Measurements from ENCODE around the gene AGBL5.
"Not testable (repeated sequence)": the region's sequence is repeated elsewhere in the genome, so short reads cannot be mapped to it uniquely, and the experiment has no call there.

The AGBL5 gene

DNA sequence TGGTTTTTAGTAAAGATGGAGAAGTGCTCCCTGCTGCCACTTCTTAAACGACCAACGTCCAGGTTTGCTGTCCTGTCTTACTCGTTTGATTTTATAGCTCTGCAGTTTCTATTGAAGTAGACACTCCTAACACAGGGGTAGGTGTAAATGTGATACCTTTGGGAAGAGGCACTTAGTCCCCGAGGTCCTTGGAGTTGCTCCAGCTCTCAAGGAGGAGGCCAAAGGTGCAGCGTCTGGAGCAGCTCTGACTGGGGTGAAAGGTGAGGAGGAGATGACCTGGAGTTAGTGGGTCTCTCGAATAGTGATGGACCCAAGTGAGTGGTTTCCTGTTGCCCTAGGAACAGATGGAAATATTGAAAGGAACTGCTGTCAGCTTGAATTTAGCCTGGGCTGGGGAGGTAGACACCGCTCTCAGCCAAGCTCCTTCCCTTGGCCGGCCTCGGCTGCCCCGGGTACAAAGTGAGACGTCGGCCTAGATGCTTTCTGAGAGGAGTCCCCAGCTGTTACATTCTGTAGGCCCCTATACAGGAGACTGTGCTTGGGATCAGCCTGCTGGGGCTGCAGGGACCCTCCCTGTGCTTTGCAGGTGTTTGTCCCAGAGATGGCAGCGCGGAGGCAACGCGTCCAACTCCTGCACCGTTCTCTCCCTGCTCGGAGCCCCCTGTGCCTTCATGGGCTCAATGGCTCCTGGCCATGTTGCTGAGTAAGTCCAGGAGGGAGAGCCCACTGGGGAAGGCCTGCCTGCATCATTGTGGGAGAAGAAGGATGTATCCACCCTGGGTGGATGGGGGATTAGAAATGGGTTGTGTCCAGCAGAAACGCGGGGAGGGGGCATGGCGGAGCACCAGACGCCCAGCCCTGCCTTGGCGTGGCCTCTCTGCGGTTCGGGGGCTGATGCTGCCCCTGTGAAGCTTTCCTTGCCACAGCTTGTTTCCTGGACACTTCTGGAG is 40.6 kb downstream of the AGBL5 start:
- no peak for DNase-seq (ENCODE audit: low read depth)

DNA sequence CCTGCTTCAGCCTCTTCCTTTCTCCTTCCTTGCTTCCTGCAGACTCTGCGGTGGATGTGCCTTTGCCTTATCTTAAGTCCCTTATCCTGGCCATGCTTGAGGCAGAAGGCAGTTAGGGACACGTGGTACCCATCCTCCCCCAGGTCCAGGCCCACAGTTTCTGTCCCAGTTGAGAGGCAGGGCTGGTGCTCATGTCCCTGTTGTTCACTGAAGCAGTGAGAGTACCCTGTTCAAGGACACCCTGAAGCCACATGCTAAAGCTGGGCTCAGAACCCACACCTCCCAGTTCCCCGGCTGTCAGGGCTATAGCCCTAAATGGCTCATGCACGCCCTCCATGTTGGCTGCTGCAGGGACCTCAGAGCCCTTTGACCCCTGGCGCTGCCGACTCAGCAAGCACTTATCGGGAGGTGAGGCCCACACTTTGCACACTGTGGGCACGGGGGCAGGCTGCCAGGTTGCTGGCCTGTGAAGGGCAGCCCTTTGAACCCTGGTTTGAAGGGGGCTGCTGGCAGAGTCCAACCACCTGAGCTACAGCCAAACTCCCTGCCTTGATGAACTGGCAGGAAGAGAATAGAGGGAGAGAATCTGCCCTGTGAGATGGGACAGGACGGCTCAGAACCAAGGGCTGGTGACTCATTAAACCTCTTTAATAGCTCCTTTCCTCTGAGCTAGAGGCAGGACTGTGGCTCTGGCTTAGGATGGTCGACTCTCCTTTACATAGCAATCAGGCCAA is 41.4 kb downstream of the AGBL5 start:
- DNase-seq (ENCODE audit: low read depth), result peak; percentile 52

DNA sequence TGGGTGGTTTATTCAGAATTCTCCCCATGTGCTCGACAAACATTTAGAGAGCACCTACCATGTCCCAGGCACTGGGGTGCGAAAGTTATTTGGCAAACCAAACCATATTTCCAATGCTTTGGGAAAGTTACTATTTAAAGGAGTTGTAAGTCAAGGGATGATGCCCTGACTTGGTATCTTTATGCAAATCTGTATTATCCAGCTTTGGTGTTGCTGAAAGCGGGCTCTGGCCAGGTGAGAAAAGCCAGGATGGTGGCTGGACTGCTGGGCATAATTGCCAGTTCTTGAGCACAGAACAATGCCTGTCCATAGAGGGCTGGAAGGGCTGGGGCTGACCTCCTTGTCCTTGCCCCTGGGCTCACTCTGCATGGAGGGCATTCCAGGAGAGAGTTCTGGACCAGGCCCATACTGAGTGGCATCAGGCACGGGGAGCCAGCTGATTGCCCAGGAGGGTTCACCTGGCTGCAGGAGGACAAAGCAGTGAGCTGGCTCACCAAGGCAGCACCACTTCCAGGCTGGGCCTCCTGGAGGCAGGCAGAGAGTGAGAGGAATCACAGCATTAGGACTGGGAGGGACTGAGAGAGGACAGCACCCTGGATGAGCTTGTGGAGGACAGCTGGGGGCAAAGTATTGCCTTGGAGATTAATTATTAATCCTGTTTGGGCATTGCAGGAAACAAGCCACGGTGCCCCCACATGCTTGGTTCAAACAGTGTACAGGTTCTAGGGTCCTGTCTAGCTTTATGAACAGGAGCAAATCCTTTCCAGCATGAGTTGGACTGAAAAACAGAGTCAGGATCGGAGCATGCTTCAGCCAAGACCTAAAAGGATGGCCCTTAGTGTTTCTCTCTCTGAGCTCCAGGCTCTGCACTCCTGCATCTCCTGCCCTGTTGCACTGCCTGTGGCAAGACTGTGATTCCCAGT is 42.2 kb downstream of the AGBL5 start:
- no peak for DNase-seq (ENCODE audit: low read depth)

DNA sequence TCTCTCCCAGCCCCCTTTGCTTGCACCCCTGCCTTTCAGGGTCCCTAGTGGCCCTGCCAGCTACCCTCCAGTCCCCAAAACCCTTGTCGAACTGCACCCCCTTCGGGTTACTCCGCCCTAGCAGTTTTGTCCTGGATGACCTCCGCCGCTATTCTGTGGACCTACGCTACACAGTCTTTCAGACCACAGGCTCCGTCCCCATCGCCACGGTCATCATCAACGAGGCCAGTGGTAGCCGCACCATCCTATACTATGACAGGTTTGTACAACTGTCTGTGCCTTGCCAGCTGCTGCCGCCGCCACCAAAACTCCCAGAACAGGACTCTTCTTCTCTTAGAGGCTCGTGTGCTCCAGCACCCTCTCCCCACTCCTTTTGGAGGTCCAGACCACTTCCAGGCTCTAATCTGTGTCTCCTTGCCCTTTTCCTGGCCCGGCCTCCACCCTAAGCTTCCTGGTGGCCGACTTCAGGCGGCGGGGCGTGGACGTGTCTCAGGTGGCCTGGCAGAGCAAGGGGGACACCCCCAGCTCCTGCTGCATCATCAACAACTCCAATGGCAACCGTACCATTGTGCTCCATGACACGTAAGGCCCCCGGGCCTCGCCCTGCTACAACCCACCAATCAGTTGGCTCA is 43.0 kb downstream of the AGBL5 start:
- DNase-seq (ENCODE audit: low read depth), result no peak

DNA sequence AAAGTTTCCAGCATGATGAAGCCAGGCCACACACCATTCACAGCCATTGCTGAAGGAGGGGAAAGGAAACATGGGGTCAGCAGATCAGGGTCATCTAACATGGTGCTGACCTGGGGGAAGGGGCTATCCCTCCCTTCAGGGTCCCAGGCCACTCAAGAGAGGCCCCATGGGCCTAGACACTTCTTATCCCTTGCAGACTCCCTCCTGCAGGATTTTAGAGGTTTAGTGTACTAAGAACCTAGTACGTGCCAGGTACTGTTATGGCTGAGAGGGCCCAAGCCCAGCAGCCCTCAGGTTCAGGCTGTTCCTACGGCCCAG is 43.9 kb downstream of the AGBL5 start:
- no peak for DNase-seq (ENCODE audit: low read depth)

DNA sequence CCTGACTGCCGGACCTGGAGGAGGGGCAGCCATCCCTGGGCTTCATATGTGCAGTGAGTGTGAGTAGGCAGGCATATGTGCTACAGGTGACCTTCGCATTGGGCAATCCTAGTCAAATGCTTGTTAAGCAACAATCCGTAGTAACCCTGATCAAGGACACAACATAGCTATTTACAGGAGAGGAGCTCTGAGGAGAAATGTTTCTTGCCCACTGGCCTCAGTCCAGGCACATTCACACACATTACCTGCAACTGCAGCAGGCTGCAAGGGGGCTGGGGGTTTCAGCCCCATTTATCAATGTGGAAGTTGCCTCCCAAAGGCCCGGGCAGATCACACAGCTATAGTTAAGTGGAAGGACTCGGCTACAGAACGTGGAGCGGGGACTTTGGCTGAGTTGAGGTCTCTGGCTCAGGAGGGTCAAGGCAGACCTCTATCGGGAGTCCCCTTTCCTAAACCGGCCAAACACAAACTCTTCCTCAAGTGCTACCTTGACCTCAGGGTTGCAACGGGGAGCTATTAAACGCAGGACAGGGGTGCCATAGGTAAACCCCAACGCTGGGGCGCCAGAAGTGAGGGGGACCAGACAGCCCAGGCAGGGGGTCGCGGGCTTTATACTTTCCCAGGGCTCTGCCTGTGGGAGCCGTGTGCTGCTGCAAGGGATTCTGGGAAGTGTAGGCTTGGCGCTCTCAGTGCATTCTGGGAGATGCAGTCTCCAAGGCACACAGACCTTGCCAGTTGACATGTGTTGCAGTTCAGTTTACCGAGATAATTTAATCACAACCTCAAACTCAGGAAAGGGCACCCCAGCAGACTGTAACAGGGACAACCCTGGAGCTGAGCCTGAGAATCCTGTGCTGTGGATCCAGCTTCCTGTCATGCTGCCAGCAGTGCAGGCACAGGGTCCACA is 44.5 kb downstream of the AGBL5 start:
- peak; percentile 65 for DNase-seq (ENCODE audit: low read depth)

DNA sequence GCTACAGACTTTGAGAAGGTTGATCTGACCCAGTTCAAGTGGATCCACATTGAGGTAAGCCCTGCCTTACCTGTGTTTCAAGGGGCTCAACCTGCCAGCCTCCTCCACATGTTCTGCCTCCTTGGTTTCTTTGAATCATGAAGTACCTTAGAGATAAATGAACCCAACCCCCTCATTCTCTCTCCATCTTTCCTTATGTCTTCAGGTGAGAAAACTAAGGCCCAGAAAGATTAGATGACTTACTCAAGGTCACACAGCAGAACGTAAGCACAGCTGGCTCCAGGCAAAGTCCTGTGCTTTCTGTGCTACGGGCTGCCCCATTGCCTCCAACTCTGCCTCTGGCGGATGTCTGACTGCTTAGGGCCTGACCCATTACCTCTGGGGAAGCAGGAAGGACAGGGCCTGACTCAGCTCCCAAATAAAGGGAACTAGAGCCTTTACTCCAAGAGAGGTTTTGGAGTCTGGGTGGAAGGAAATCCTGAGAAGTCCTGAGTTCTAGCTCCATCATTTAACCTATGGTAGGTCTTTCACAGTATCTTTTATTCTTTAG is 45.4 kb downstream of the AGBL5 start:
- no peak for DNase-seq (ENCODE audit: low read depth)

DNA sequence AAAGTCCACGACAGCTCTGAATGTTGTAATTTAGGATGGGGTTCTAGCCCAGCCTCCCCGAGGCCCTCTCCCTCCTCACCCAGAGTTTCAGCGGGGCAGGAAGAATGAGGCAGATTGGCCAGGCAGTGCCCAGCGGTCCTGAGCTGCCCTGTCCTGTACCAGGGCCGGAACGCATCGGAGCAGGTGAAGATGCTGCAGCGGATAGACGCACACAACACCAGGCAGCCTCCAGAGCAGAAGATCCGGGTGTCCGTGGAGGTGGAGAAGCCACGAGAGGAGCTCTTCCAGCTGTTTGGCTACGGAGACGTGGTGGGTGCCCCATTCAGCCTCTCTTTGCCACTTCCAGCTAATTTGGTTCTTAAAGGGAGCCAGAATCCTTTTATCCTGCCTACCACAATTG is 45.9 kb downstream of the AGBL5 start:
- no peak for DNase-seq (ENCODE audit: low read depth)

DNA sequence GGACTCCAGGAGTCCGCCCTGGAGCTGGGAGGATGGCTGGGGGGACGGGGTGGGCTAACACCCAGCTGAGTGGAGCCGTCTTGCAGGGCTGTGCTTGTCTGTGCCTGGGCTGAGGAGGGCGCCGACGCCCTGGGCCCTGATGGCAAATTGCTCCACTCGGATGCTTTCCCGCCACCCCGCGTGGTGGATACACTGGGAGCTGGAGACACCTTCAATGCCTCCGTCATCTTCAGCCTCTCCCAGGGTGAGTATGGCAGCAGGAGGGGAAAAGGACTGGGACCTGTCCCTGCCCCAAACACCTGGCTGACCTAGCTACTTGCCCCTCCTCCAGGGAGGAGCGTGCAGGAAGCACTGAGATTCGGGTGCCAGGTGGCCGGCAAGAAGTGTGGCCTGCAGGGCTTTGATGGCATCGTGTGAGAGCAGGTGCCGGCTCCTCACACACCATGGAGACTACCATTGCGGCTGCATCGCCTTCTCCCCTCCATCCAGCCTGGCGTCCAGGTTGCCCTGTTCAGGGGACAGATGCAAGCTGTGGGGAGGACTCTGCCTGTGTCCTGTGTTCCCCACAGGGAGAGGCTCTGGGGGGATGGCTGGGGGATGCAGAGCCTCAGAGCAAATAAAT is 48.0 kb downstream of the AGBL5 start:
- no peak for DNase-seq (ENCODE audit: low read depth)

DNA sequence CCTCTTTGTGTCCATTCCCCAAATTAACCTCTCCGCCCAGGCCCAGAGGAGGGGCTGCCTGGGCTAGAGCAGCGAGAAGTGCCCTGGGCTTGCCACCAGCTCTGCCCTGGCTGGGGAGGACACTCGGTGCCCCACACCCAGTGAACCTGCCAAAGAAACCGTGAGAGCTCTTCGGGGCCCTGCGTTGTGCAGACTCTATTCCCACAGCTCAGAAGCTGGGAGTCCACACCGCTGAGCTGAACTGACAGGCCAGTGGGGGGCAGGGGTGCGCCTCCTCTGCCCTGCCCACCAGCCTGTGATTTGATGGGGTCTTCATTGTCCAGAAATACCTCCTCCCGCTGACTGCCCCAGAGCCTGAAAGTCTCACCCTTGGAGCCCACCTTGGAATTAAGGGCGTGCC is 48.6 kb downstream of the AGBL5 start:
- DNase-seq (ENCODE audit: low read depth), result no peak

DNA sequence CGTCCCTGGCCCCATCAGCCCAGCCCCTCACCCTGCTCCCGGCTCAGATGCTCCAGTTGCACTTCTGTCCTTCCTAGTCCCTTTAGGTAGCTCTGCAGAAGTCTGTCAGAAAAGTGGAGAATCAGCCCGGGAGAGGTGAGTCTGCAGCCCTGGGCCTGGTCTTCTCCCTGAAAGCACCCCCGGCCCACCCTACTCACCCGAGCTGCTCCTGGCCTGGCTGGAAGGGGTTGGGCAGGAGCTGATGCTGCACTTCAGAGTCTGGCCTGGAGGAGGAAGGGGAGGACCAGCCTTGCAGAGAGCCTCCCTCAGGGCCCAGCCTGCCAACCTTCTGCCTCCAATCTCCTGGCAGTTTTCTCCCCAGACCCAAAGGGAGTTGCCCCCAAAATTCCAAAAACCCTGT is 50.9 kb downstream of the AGBL5 start:
- DNase-seq (ENCODE audit: low read depth), result no peak

DNA sequence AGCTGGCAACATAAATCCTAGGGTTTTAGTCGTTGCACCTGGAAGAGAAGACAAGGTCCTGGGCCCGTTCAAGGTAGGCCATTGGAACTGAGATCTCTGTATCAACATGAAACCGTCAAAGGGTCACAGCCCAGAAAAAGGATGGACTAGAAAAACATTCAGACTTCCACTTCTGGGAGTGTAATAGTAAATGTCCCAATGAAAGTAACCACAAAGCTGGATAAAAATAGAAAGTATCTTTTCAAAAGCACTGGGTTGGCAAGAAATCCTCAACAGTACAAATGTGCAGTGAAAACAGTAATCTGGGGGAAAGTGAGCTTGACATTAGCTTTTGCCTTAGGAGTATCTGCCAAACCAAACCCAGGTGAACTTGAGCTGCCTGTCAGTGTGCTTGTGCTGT is 54.5 kb downstream of the AGBL5 start:
- no peak for DNase-seq (ENCODE audit: low read depth)

DNA sequence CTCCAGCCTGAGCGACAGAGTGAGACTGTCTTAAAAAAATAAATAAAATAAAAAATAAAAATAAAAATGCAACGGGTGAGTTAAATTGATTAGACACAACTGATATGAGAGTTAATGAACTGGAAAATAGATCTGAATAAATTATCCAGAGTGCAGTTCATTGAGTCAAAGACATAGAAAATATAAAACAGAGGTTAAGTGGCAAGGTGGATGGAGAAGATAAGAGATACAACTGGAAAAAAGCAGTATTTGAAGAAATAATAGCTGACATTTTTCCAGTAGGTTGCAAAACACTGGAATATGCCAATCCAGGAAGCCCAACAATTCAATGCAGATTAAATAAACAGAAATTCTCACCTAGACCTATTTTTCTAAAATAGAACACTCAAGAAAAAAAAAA is 56.8 kb downstream of the AGBL5 start:
- no peak for DNase-seq (ENCODE audit: low read depth)

DNA sequence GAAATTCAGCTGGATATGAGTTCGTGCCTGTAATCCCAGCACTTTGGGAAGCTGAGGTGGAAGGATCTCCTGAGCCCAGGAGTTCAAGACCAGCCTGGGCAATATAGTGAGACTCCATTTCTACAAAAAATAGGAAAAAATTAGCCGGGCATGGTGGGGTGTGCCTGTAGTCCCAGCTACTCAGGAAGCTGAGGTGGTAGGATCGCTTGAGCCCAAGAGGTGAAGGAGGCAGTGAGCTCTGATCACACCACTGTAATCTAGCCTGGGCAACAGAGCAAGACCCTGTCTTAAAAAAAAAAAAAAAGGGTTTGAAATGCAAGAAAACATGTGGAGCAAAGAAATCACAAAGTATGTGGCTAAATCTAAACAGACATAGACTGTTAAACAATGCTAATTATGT is 57.6 kb downstream of the AGBL5 start:
- DNase-seq (ENCODE audit: low read depth), result no peak

DNA sequence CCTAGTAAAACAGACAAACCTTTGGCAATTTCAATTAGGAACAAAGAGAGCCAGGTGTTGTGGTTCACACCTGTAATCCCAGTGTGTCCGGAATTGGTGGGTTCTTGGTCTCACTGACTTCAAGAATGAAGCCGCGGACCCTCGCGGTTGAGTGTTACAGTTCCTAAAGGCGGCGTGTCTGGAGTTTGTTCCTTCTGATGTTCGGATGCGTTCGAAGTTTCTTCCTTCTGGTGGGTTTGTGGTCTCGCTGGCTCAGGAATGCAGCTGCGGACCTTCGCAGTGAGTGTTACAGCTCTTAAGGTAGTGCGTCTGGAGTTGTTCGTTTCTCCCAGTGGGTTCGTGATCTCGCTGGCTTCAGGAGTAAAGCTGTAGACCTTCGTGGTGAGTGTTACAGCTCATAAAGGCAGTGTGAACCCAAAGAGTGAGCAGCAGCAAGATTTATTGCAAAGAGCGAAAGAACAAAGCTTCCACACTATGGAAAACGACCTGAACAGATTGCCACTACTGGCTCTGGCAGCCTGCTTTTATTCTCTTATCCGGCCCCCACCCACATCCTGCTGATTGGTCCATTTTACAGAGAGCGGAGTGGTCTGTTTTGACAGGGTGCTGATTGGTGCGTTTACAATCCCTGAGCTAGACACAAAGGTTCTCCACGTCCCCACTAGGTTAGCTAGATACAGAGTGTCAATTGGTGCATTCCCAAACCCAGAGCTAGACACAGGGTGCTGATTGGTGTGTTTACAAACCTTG is 59.3 kb downstream of the AGBL5 start:
- DNase-seq (ENCODE audit: low read depth), result not testable (repeated sequence)

DNA sequence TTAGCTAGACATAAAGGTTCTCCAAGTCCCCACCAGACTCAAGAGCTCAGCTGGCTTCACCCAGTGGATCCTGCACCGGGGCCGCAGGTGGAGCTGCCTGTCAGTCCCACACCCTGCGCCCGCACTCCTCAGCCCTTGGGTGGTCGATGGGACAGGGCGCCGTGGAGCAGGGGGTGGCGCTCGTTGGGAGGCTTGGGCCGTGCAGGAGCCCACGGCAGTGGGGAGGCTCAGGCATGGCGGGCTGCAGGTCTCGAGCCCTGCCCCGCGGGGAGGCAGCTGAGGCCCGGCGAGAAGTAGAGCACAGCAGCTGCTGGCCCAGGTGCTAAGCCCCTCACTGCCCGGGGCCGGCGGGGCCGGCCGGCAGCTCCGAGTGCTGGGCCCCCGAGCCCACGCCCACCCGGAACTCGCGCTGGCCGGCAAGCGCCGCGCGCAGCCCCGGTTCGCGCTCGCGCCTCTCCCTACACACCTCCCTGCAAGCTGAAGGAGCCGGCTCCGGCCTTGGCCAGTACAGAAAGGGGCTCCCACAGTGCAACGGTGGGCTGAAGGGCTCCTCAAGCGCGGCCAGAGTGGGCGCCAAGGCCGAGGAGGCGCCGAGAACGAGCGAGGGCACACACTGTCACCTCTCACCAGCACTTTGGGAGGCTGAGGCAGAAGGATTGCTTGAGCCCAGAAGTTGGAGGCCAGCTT is 60.1 kb downstream of the AGBL5 start:
- DNase-seq (ENCODE audit: low read depth), result not testable (repeated sequence)

DNA sequence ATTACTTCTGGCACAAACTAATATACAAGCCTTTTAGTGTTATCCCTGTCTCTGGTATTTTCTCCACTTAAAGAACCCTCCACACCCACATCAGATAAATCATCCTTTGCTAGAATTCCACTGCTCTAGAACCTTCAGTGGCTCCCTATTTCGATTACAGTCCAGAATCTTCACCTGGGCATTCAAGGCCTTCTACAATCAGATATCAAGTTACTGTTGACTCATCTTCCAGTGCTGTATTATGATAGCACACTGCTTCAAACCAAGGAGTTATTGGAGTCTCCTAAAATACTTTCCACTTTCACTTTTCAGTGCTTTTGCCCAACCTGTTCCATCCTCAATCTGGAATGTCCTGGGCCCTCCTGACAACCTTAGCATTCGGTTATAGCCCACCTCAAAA is 64.1 kb downstream of the AGBL5 start:
- peak; percentile 22 for DNase-seq (ENCODE audit: low read depth)

DNA sequence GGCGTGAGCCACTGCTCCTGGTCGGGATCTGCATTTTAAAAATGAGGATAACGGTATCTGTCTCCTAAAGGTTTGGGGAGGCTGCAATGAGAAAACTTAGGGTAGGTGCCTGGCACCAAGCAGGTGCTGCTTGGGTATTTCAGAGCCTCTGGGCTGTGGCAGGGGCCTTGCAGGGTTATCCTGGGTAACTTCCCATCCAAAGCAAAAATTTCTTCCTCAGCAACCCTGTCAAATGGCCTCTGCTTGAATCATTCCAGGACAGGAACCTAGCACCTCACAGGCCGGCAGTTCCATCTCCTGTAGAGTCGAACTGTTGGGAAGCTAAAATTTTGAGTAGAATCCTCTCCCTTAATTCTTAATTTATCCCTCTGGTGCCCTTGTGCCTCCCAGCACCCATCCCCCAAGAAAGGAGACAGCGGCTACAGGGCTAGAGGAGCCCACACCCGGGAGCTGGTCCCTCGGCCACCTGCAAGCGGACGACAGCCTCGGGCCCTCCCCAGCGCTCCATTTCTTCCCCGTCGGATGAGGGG is 66.6 kb downstream of the AGBL5 start:
- no peak for DNase-seq (ENCODE audit: low read depth)
